Mucosa of descending colon (tissue), 3 donors: ENCODE data around the gene SLCO2B1. TPM values are rescaled to one million over a fixed set of nuclear protein-coding genes. Genes with fewer than 3 reads are reported as not detected.

ENCODE experiments used
- ATAC-seq: fragments of 200-7000 bp; cut with Tn5 transposase; one replicate; pipeline ENCODE4 v1.9.1; 2020; ENCODE audit warnings: mild to moderate bottlenecking, moderate library complexity
- DNase-seq, 3 donors: peaks; one replicate each; pipeline ENCODE4 v3.0.0-alpha.2; 2020
- H3K36me3 ChIP-seq: fragments of 200-600 bp; one replicate; pipeline ENCODE4 v1.8.0; 2021; ENCODE audit warnings: low read depth, mild to moderate bottlenecking
- H3K4me1 ChIP-seq: fragments of 200-600 bp; one replicate; pipeline ENCODE4 v1.8.0; 2021; ENCODE audit warnings: low read depth, mild to moderate bottlenecking
- H3K4me3 ChIP-seq: fragments of 200-600 bp; one replicate; pipeline ENCODE4 v1.8.0; 2021; ENCODE audit warnings: mild to moderate bottlenecking
- H3K9me3 ChIP-seq: fragments of 200-600 bp; one replicate; pipeline ENCODE4 v1.8.0; 2021; ENCODE audit warnings: mild to moderate bottlenecking
- CTCF ChIP-seq: fragments of 200-600 bp; IDR thresholded peaks from one replicate; pipeline ENCODE4 v1.8.0; 2022; ENCODE audit warnings: antibody characterized with exemption, mild to moderate bottlenecking
- intact Hi-C, 2 donors: fragments of 100-400 bp; cut with DNase I in 1 of 2; cut with micrococcal nuclease in 1 of 2; formaldehyde crosslinking; loops; one replicate each; pipeline versions ENCODE4 v1.11.0 to v1.11.1; 2022; cut with DNase I, micrococcal nuclease
- total RNA-seq, 3 donors: library from RNA; stranded (reverse); fragmentation: NEBNext Ultra II Directional in 2 of 3; extraction: Animal tissue kit (Norgen Biotek cat#: 25700) in 2 of 3; gene quantifications; one replicate each; pipeline versions ENCODE4 v1.2.1 to v1.2.4, GENCODE V29; 2021 to 2023
- donor health status: DM: no; HTN: no; CAD: no; lungs with moderate emphysema.
- donor health status: DM: no; HTN: no; CAD: no.
- donor health status: DM: no; HTN: yes; CAD: no.

SLCO2B1 gene
- total RNA-seq, 3 donors from 2014 or later: 65.6 to 93.0 (median 73.1) TPM

DNA sequence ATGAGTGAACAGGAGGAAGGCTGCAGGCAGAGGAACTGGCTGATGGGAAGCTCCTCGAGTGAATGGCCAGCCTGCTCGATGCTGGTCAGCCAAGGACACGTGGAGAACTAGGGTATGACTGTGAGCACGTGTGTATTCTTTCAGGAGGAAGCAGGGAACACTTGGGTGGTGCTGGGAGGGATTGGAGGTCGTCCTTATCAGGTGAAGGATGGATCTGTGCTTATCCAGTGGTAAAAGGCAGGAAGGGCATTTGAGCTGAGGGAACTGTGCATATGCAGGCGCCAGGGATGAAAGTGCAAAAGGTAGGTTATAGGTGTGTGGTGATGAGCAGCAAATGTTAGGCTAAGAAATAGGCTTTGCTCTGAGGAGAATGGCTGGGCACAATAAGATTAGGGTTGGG lies 9.7 kb upstream of the SLCO2B1 start:
- no peak for DNase-seq
- intact Hi-C loops: loop anchor here (5.0 kb wide), 2 partner anchors 61 to 106 kb away; no protein-coding TSS in a partner anchor
- TF ChIP-seq CTCF: no peak
- ATAC-seq: no peak
- no peaks in the 10 kb centered on the region for H3K36me3 ChIP-seq
- no peak overlapping the region for H3K4me3 ChIP-seq
- H3K4me1 ChIP-seq: peaks cover 18% of the 10 kb centered on the region
- no peaks in the 10 kb centered on the region for H3K9me3 ChIP-seq

DNA sequence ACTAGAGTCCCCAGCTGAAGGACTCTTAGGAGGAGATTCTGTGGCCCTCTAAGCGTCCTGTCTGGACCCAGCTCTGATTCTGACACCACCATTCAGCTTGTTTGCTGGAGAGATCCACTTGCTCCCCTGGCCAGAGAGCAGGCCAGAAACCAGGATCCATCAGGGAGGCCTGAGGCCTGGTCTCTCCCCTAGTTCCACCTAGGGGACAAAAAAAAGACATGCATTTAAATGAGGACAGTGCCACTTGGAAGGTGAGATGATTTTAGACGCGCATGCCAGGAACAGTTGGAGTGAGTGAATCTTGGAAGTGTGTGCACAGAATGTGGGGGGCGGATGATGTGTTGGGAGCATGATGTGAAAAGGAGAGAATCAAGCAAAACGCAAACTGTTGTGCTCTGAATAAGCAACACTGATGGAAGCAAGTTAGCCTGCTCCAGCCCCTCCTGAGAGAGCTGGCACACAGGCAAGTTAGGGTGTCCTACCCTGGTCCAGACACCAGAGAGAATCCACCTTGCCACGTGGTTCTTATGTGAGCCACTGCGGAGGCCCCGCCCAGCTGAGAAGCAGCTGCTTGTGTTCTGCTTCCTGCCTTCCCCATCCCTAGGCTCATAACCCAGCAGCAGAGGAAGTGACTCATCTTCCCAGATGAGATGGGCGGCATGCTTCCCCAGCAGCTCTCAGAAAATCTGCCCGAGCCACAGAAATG lies 8.0 kb upstream of the SLCO2B1 start:
- DNase-seq (peak; percentile 68 to 84 (median 74)), ATAC-seq (peak; percentile 85)
- no peaks in the 10 kb centered on the region for H3K36me3 ChIP-seq
- no peaks in the 10 kb centered on the region for H3K9me3 ChIP-seq
- TF ChIP-seq CTCF: no peak
- intact Hi-C loops: loop anchor here (5.0 kb wide), 2 partner anchors 59 to 104 kb away; no protein-coding TSS in a partner anchor
- H3K4me1 ChIP-seq: peaks cover 31% of the 10 kb centered on the region
- H3K4me3 ChIP-seq: no peak overlapping the region

DNA sequence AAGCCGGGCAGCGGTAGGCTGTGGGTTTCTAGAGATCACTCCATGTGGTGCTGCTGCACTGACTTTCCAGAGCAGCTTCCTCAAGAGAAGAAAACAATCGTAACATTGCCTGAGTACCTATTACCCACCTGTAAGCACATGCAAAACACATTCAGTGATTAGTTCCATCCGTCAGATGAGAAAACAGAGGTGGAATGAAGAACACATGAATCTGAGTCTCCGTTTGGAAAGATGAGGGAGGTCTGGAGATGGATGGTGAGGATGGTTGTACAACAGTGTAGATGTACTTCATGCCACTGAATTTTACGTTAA lies 7.5 kb upstream of the SLCO2B1 start:
- intact Hi-C loops: loop anchor here (5.0 kb wide), 2 partner anchors 59 to 104 kb away; no protein-coding TSS in a partner anchor
- H3K4me1 ChIP-seq: peaks cover 31% of the 10 kb centered on the region

DNA sequence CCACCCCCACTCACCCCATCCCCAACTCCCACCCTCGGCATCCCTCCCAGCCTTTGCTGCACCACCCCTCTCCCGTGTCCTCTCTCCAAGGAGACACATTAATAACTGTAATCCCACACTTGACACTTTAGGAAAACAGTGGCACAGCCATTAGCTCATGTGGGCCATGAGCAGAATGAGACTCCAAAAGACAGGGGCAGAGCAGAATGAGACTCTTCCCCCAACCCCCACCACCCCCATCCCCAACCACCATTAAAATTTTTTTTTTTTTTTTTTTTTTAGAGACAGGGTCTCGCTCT lies 6.2 kb upstream of the SLCO2B1 start:
- H3K4me3 ChIP-seq: no peak overlapping the region
- no peak for TF ChIP-seq CTCF
- H3K9me3 ChIP-seq: no peaks in the 10 kb centered on the region
- H3K36me3 ChIP-seq: no peaks in the 10 kb centered on the region
- H3K4me1 ChIP-seq: peaks cover 35% of the 10 kb centered on the region
- no peak for ATAC-seq
- DNase-seq: no peak
- intact Hi-C loops: loop anchor here (2.0 to 5.0 kb wide), 3 partner anchors 58 to 103 kb away; no protein-coding TSS in a partner anchor

More for the DNA sequence above, 7.5 kb upstream of the SLCO2B1 start:
- DNase-seq (no peak), ATAC-seq (no peak)
- no peak overlapping the region for H3K4me3 ChIP-seq
- H3K36me3 ChIP-seq: no peaks in the 10 kb centered on the region
- H3K9me3 ChIP-seq: no peaks in the 10 kb centered on the region
- no peak for TF ChIP-seq CTCF

GRCh38 chr11:75145196-75145971 lies 5.5 kb upstream of the SLCO2B1 start:
- DNase-seq: no peak
- intact Hi-C loops: loop anchor here in 1 of 2 donors (2.0 kb wide), 1 partner anchor 59 kb away; no protein-coding TSS in a partner anchor
- Histone ChIP-seq H3K36me3 (no peaks in the 10 kb centered on the region), H3K4me3 (no peak overlapping the region), H3K4me1 (peaks cover 42% of the 10 kb centered on the region), H3K9me3 (no peaks in the 10 kb centered on the region)
- no peak for TF ChIP-seq CTCF
- no peak for ATAC-seq
